H7 (cell line): Measurements from ENCODE around the gene APOE. TPM values are rescaled to one million over a fixed set of nuclear protein-coding genes. Genes with fewer than 3 reads are reported as not detected.

Experiments
- DNase-seq: peaks from one replicate; pipeline ENCODE4 v3.0.0; 2012
- H3K27me3 ChIP-seq: 2 replicates; pipeline ENCODE4 v1.6.0; 2011; ENCODE audit warnings: mild to moderate bottlenecking, low read length; ENCODE audit not compliant: control insufficient read depth, insufficient read depth
- H3K36me3 ChIP-seq: replicated peaks from 2 replicates; pipeline ENCODE4 v1.5.1; 2011; ENCODE audit warnings: low read length; ENCODE audit not compliant: control insufficient read depth, insufficient read depth
- H3K4me3 ChIP-seq: 2 replicates; pipeline ENCODE4 v1.5.1; 2011; ENCODE audit warnings: low read depth, mild to moderate bottlenecking, control low read depth, low read length, moderate library complexity; ENCODE audit not compliant: insufficient read depth
- total RNA-seq: library from RNA; depleted of rRNA; stranded (reverse); fragments of >200 nt; shearing (Covaris generic); gene quantifications from 2 replicates; pipeline ENCODE4 v1.2.3, GENCODE V29; 2014

Gene APOE
- total RNA-seq, 1 experiment from 2014 or later = 994 TPM

- Histone ChIP-seq H3K27me3 (no peaks in the 10 kb centered on the region), H3K4me3 (no peak overlapping the region), H3K36me3 (peaks cover 41% of the 10 kb centered on the region)
- no peak for DNase-seq
Observed at GRCh38 chr19:44892932-44893331, 12.7 kb upstream of the APOE start.

- DNase-seq = no peak
- Histone ChIP-seq H3K36me3 (peaks cover 44% of the 10 kb centered on the region), H3K4me3 (no peak overlapping the region), H3K27me3 (no peaks in the 10 kb centered on the region)
Observed at GRCh38 chr19:44893332-44894051, 12.1 kb upstream of the APOE start.

GRCh38 chr19:44894052-44894400 is 11.6 kb upstream of the APOE start:
- Histone ChIP-seq H3K4me3 (no peak overlapping the region), H3K36me3 (peaks cover 44% of the 10 kb centered on the region), H3K27me3 (no peaks in the 10 kb centered on the region)
- DNase-seq = no peak

GRCh38 chr19:44894946-44895345 is 10.7 kb upstream of the APOE start:
- Histone ChIP-seq H3K36me3 (peaks cover 46% of the 10 kb centered on the region), H3K4me3 (no peak overlapping the region), H3K27me3 (no peaks in the 10 kb centered on the region)
- DNase-seq = peak; percentile 33

- Histone ChIP-seq H3K27me3 (no peaks in the 10 kb centered on the region), H3K36me3 (peaks cover 59% of the 10 kb centered on the region), H3K4me3 (no peak overlapping the region)
- DNase-seq = peak; percentile 26
Observed at GRCh38 chr19:44897835-44898234, 7.8 kb upstream of the APOE start.

- DNase-seq = peak; percentile 34
- H3K4me3 ChIP-seq = no peak overlapping the region
- H3K27me3 ChIP-seq = no peaks in the 10 kb centered on the region
- peaks cover 41% of the 10 kb centered on the region for H3K36me3 ChIP-seq
Observed at GRCh38 chr19:44900328-44901244, 5.0 kb upstream of the APOE start.

- H3K36me3 ChIP-seq = peaks cover 34% of the 10 kb centered on the region
- H3K4me3 ChIP-seq = no peak overlapping the region
- H3K27me3 ChIP-seq = no peaks in the 10 kb centered on the region
- peak; percentile 48 for DNase-seq
Observed at GRCh38 chr19:44903216-44903601, 2.4 kb upstream of the APOE start.

GRCh38 chr19:44903602-44904425 is 1.8 kb upstream of the APOE start:
- peaks cover 34% of the 10 kb centered on the region for H3K36me3 ChIP-seq
- DNase-seq = peak; percentile 94
- no peak overlapping the region for H3K4me3 ChIP-seq
- no peaks in the 10 kb centered on the region for H3K27me3 ChIP-seq

- H3K27me3 ChIP-seq = no peaks in the 10 kb centered on the region
- no peak overlapping the region for H3K4me3 ChIP-seq
- peaks cover 34% of the 10 kb centered on the region for H3K36me3 ChIP-seq
- DNase-seq = peak; percentile 72
Observed at GRCh38 chr19:44904426-44904994, 1.1 kb upstream of the APOE start.

GRCh38 chr19:44907613-44908012 is 2.0 kb downstream of the APOE start:
- no peak overlapping the region for H3K4me3 ChIP-seq
- H3K27me3 ChIP-seq = no peaks in the 10 kb centered on the region
- DNase-seq = peak; percentile 17
- H3K36me3 ChIP-seq = peaks cover 15% of the 10 kb centered on the region

- no peak overlapping the region for H3K4me3 ChIP-seq
- peak; percentile 53 for DNase-seq
- H3K27me3 ChIP-seq = no peaks in the 10 kb centered on the region
- peaks cover 12% of the 10 kb centered on the region for H3K36me3 ChIP-seq
Observed at GRCh38 chr19:44908074-44908835, 2.7 kb downstream of the APOE start.

- Histone ChIP-seq H3K36me3 (peaks cover 12% of the 10 kb centered on the region), H3K27me3 (no peaks in the 10 kb centered on the region), H3K4me3 (no peak overlapping the region)
- DNase-seq = peak; percentile 55
Observed at GRCh38 chr19:44908836-44909261, 3.3 kb downstream of the APOE start.

GRCh38 chr19:44909775-44910174 is 4.2 kb downstream of the APOE start:
- peak; percentile 13 for DNase-seq
- H3K27me3 ChIP-seq = no peaks in the 10 kb centered on the region
- peaks cover 12% of the 10 kb centered on the region for H3K36me3 ChIP-seq
- H3K4me3 ChIP-seq = no peak overlapping the region
